SK-N-SH (cell line): ENCODE measurements around the gene ESYT1. TPM values are rescaled to one million over a fixed set of nuclear protein-coding genes. Genes with fewer than 3 reads are reported as not detected.

Experiments used
- CTCF ChIA-PET: fragments of 300-600, 350-600 bp; formaldehyde crosslinking; extraction: SDS; loops from one replicate; lab custom pipeline; 2021; lab: Yijun Ruan, JAX
- POLR2A ChIA-PET: fragments of 350-600 bp; sonication (Branson Sonifier 250); formaldehyde crosslinking; extraction: SDS; loops from one replicate; lab custom pipeline; 2020; ENCODE audit warnings: antibody characterized with exemption, inconsistent platforms; lab: Yijun Ruan, JAX
- DNase-seq: peaks from one replicate; pipeline ENCODE4 v3.0.0; 2012
- H2AFZ ChIP-seq: fragments of 200-600 bp; sonication (generic); 2 replicates; pipeline ENCODE4 v1.8.1; 2016; ENCODE audit warnings: antibody characterized with exemption, mild to moderate bottlenecking, low read depth
- H3F3A ChIP-seq: fragments of 200-600 bp; sonication (generic); replicated peaks from 2 replicates; pipeline ENCODE3; 2016; ENCODE audit warnings: antibody characterized with exemption, mild to moderate bottlenecking; ENCODE audit not compliant: insufficient read depth
- H3K27ac ChIP-seq, 2 experiments: fragments of 200-500 bp in 1 of 2; fragments of 200-600 bp in 1 of 2; sonication (Bioruptor generic) in 1 of 2; sonication (generic), shearing (Covaris generic) in 1 of 2; 2 replicates each; pipeline versions ENCODE4 v1.5.1 to v1.6.1; 2014 to 2016; ENCODE audit warnings: low read depth in 2 of 2, inconsistent platforms in 1 of 2, low read length in 1 of 2, mild to moderate bottlenecking in 1 of 2, mixed read lengths in 1 of 2
- H3K27me3 ChIP-seq: fragments of 200-600 bp; sonication (generic), shearing (Covaris generic); 2 replicates; pipeline ENCODE4 v1.6.1; 2016; ENCODE audit warnings: mixed run types; ENCODE audit not compliant: insufficient read depth
- H3K36me3 ChIP-seq, 2 experiments: fragments of 200-500 bp in 1 of 2; fragments of 200-600 bp in 1 of 2; sonication (Bioruptor generic) in 1 of 2; sonication (generic) in 1 of 2; replicated peaks in 1 of 2; 2 replicates each; pipeline versions ENCODE3 to v1.5.1; 2014 to 2016; ENCODE audit warnings: low read length in 1 of 2, mild to moderate bottlenecking in 1 of 2; ENCODE audit not compliant: insufficient read depth in 2 of 2, control insufficient read depth in 1 of 2
- H3K4me1 ChIP-seq, 2 experiments: fragments of 200-500 bp in 1 of 2; fragments of 200-600 bp in 1 of 2; sonication (Bioruptor generic) in 1 of 2; sonication (generic), shearing (Covaris generic) in 1 of 2; 2 replicates each; pipeline versions ENCODE4 v1.5.1 to v1.6.1; 2014 to 2016; ENCODE audit warnings: low read depth in 1 of 2, low read length in 1 of 2, mixed run types in 1 of 2; ENCODE audit not compliant: insufficient read depth in 2 of 2, control insufficient read depth in 1 of 2
- H3K4me2 ChIP-seq: fragments of 200-600 bp; sonication (generic), shearing (Covaris generic); 2 replicates; pipeline ENCODE4 v1.6.1; 2017; ENCODE audit warnings: mixed run types
- H3K4me3 ChIP-seq, 2 experiments: fragments of 200-500 bp in 1 of 2; fragments of 200-600 bp in 1 of 2; sonication (Bioruptor generic) in 1 of 2; sonication (generic), shearing (Covaris generic) in 1 of 2; 2 replicates each; pipeline versions ENCODE4 v1.5.1 to v1.8.1; 2014 to 2016; ENCODE audit warnings: low read depth in 2 of 2, inconsistent platforms in 1 of 2, low read length in 1 of 2, mild to moderate bottlenecking in 1 of 2, mixed read lengths in 1 of 2, moderate library complexity in 1 of 2
- H3K79me2 ChIP-seq: fragments of 200-600 bp; sonication (generic); 2 replicates; pipeline ENCODE4 v1.8.1; 2017; ENCODE audit warnings: mild to moderate bottlenecking; ENCODE audit not compliant: insufficient read depth
- H3K9ac ChIP-seq: fragments of 200-600 bp; sonication (generic); 2 replicates; pipeline ENCODE4 v1.6.1; 2017; ENCODE audit warnings: mixed run types
- H3K9me2 ChIP-seq: fragments of 200-600 bp; sonication (generic); 2 replicates; pipeline ENCODE4 v1.6.1; 2017; ENCODE audit warnings: mixed run types
- H3K9me3 ChIP-seq: fragments of 200-600 bp; sonication (generic); 2 replicates; pipeline ENCODE4 v1.6.1; 2017; ENCODE audit warnings: mixed run types, mild to moderate bottlenecking, moderate library complexity
- H4K20me1 ChIP-seq: fragments of 200-600 bp; sonication (generic); 2 replicates; pipeline ENCODE4 v1.6.1; 2017; ENCODE audit warnings: mild to moderate bottlenecking, mixed run types; ENCODE audit not compliant: insufficient read depth
- CHD2 ChIP-seq: fragments of 150-350 bp; IDR thresholded peaks from 2 replicates; pipeline ENCODE4 v1.6.1; 2018; ENCODE audit warnings: low read length; ENCODE audit not compliant: partially characterized antibody
- CTCF ChIP-seq: fragments of 200-600 bp; sonication (generic); IDR thresholded peaks from 2 replicates; pipeline ENCODE4 v1.6.1; 2017; ENCODE audit warnings: antibody characterized with exemption, mild to moderate bottlenecking, moderate library complexity
- EZH2phosphoT487 ChIP-seq: fragments of 200-600 bp; sonication (generic); IDR thresholded peaks from 2 replicates; pipeline ENCODE4 v1.6.1; 2017; ENCODE audit warnings: low read depth, mixed run types, mild to moderate bottlenecking, antibody characterized with exemption, moderate library complexity, borderline replicate concordance
- FOSL2 ChIP-seq: IDR thresholded peaks from 2 replicates; pipeline ENCODE4 v1.4.0; 2012; ENCODE audit warnings: low read depth, mild to moderate bottlenecking, moderate library complexity, borderline replicate concordance
- FOXJ3 ChIP-seq: sonication (generic); formaldehyde crosslinking; IDR thresholded peaks from 2 replicates; pipeline ENCODE4 v1.5.1; 2020; ENCODE audit warnings: mild to moderate bottlenecking, missing genetic modification reagents
- FOXM1 ChIP-seq: IDR thresholded peaks from 2 replicates; pipeline ENCODE4 v1.4.0; 2012; ENCODE audit warnings: low read depth, mild to moderate bottlenecking
- GABPA ChIP-seq: IDR thresholded peaks from 2 replicates; pipeline ENCODE4 v1.4.0; 2012; ENCODE audit warnings: low read depth, mild to moderate bottlenecking
- GATA2 ChIP-seq: sonication (generic); formaldehyde crosslinking; IDR thresholded peaks from 2 replicates; pipeline ENCODE4 v1.5.0; 2020; ENCODE audit warnings: mild to moderate bottlenecking, missing genetic modification reagents
- MAX ChIP-seq: IDR thresholded peaks from 2 replicates; pipeline ENCODE4 v1.4.0; 2012; ENCODE audit warnings: low read depth
- MEF2A ChIP-seq: IDR thresholded peaks from 2 replicates; pipeline ENCODE4 v1.4.0; 2012; ENCODE audit warnings: low read depth, borderline replicate concordance
- NFIC ChIP-seq: IDR thresholded peaks from 2 replicates; pipeline ENCODE4 v1.4.0; 2012; ENCODE audit warnings: borderline replicate concordance
- NRF1 ChIP-seq: IDR thresholded peaks from 2 replicates; pipeline ENCODE4 v1.6.1; 2012; ENCODE audit warnings: low read depth, mild to moderate bottlenecking, low read length
- PBX3 ChIP-seq: IDR thresholded peaks from 2 replicates; pipeline ENCODE4; 2012
- POLR2AphosphoS5 ChIP-seq: IDR thresholded peaks from 2 replicates; pipeline ENCODE4 v1.6.1; 2012; ENCODE audit warnings: low read depth, low read length
- RAD21 ChIP-seq: IDR thresholded peaks from 2 replicates; pipeline ENCODE4 v1.6.1; 2012; ENCODE audit warnings: mild to moderate bottlenecking, low read length
- REST ChIP-seq: IDR thresholded peaks from 2 replicates; pipeline ENCODE4 v1.6.1; 2012; ENCODE audit warnings: mild to moderate bottlenecking, low read depth, low read length, moderate library complexity
- RFX5 ChIP-seq: IDR thresholded peaks from 2 replicates; pipeline ENCODE4 v1.6.1; 2012; ENCODE audit warnings: mild to moderate bottlenecking, improper control_type of control experiment, low read length
- RXRA ChIP-seq: IDR thresholded peaks from 2 replicates; pipeline ENCODE4 v1.4.0; 2012; ENCODE audit warnings: low read depth, mild to moderate bottlenecking, borderline replicate concordance
- SMC3 ChIP-seq: IDR thresholded peaks from 2 replicates; pipeline ENCODE4 v1.6.1; 2012; ENCODE audit warnings: low read depth, low read length, improper control_type of control experiment
- TAF1 ChIP-seq: IDR thresholded peaks from 2 replicates; pipeline ENCODE4 v1.6.1; 2012; ENCODE audit warnings: low read depth, mild to moderate bottlenecking, low read length, moderate library complexity, borderline replicate concordance
- TCF12 ChIP-seq: IDR thresholded peaks from 2 replicates; pipeline ENCODE4 v1.4.0; 2012
- USF1 ChIP-seq: IDR thresholded peaks from 2 replicates; pipeline ENCODE4 v1.4.0; 2012; ENCODE audit warnings: low read depth, borderline replicate concordance
- USF2 ChIP-seq: fragments of 150-350 bp; IDR thresholded peaks from 2 replicates; pipeline ENCODE4 v1.6.1; 2017; ENCODE audit warnings: antibody characterized with exemption, low read length, low read depth, borderline replicate concordance
- YY1 ChIP-seq: IDR thresholded peaks from 2 replicates; pipeline ENCODE4 v1.4.0; 2012; ENCODE audit warnings: low read depth, mild to moderate bottlenecking
- WGBS: methylation state at CpG from one replicate; pipeline ENCODE4 v1.1.6; 2017; ENCODE audit warnings: low lambda C conversion rate; 5-methylcytosine and 5-hydroxymethylcytosine counted together
- polyA plus RNA-seq, 3 experiments: library from polyadenylated mRNA; depleted of rRNA; stranded (reverse); fragments of >200 nt; gene quantifications; 2 replicates each; pipeline ENCODE4 v1.2.3, GENCODE V29; 2012

Gene ESYT1
- polyA plus RNA-seq, 1 of the 3 experiments (the other 2 are of a cell fraction): 132 TPM

- Histone ChIP-seq H3K4me3 (peak within 1 kb of the TSS; percentile 82 to 87), H3K27ac (peak within 1 kb of the TSS; percentile 82 to 89), H3K4me1 (peaks cover 30 to 39% of the 10 kb centered on the region in 2 experiments; a peak in 3 of 4 replicates), H3K9ac (peak within 1 kb of the TSS; percentile 94), H3K27me3 (no peaks in the 10 kb centered on the region), H3K79me2 (peaks cover 67% of the 10 kb centered on the region), H4K20me1 (peaks cover 38% of the 10 kb centered on the region), H3K9me2 (no peaks in the 10 kb centered on the region), H3K4me2 (peak within 1 kb of the TSS; percentile 97), H2AFZ (0 out of 2 replicates have a peak within 1 kb of the TSS, but pooled peaks have one; percentile 48), H3K9me3 (no peaks in the 10 kb centered on the region), H3F3A (peaks cover 50% of the 10 kb centered on the region), H3K36me3 (peaks cover 45 to 49% of the 10 kb centered on the region in 2 experiments)
- DNase-seq: peak; percentile 90
- under 1% methylated on average over 28 of the region's 30 CpGs for WGBS
- ChIA-PET CTCF (interaction anchor here (0.6 to 3.6 kb wide), 9 partner anchors 11 to 64 kb away, joined by 3 to 14 read pairs (median 3); partner anchors contain the start of genes ESYT1, SMARCC2 and ZC3H10), POLR2A (interaction anchor here (1.0 to 2.5 kb wide), 8 partner anchors 9 to 111 kb away, joined by 3 to 19 read pairs (median 5); partner anchors contain the start of genes ESYT1, SMARCC2 and ZC3H10)
- TF ChIP-seq MAX (no peak), EZH2phosphoT487 (no peak), PBX3 (peak; percentile 61), POLR2AphosphoS5 (peak; percentile 99), REST (peak; percentile 77), NFIC (no peak), GATA2 (CRISPR knock-in tag) (no peak), TAF1 (peak; percentile 99), NRF1 (no peak), CTCF (no peak), FOXJ3 (CRISPR knock-in tag) (no peak), RFX5 (peak; percentile 87), USF2 (no peak), FOSL2 (peak; percentile 53; the same call in 1 of the 2 replicates), CHD2 (no peak), TCF12 (no peak), RXRA (no peak), FOXM1 (no peak), YY1 (peak; percentile 90), MEF2A (no peak), USF1 (no peak), GABPA (no peak), SMC3 (no peak), RAD21 (no peak)
Observed at GRCh38 chr12:56158029-56158925, 30.2 kb downstream of the ESYT1 start, which contains the start of gene MYL6. Gene MYL6 (plus strand): TSS chr12:56158359. CDS start chr12:56158402, 43 bp downstream.
